Measurements from ENCODE around the gene TMEM221. TPM values are rescaled to one million over a fixed set of nuclear protein-coding genes. Genes with fewer than 3 reads are reported as not detected.
A peak's percentile ranks its signal among the peaks of the same experiment; 100 is the strongest.

Gene TMEM221
- total RNA-seq, result 1 to 10 TPM in 1 of 4 donors, under 1 TPM in 2, not detected in 1; 0.42 to 1.3 (median 0.61) TPM

DNA sequence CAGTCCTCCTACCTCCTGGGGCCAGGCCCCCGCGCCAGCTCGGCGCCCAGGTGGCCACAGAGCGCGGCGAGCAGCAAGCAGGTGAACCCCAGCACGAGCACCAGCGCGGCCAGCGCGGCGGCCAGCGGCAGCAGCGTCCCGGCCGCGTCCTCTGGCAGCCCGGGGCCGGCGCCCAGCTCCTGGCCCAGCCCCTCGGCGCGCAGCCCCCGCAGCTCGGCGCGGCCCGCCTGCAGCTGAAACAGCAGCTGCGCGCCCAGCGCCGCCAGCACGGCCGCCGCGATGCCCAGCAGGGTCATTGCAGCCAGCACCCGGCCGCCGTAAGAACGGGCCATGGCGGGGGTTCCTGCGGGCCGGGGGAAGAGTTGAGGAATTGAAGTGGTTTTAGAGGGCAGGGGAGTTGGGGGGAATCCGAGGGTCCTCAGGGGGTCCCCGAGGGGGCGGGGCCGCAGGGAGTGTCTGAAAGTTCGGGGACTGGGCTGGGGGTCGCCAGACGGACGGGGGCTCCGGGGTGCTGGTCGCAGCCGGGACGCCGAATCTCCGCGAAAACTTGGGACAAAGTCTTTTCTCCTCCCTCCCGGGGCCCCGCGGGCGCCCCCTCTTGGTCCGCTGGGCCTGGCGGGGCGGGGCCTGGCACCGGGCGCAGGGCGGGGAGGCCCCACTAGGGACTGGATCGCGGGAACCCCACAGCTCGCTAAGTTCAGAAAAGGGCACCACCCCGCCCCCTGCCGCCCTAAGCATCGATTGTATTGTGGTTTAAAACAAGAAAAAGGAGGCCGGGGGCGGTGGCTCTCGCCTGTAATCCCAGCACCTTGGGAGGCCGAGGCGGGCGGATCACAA lies at the start of gene TMEM221:
TSS of gene TMEM221 (minus strand) at position 538 of the 837 bp plus-strand sequence. CDS start at position 332, 206 bp downstream.
- 4 to 6% methylated on average over 38 to 53 of the region's 81 CpGs for WGBS, 2 donors
- TF ChIP-seq, protein P1, sequence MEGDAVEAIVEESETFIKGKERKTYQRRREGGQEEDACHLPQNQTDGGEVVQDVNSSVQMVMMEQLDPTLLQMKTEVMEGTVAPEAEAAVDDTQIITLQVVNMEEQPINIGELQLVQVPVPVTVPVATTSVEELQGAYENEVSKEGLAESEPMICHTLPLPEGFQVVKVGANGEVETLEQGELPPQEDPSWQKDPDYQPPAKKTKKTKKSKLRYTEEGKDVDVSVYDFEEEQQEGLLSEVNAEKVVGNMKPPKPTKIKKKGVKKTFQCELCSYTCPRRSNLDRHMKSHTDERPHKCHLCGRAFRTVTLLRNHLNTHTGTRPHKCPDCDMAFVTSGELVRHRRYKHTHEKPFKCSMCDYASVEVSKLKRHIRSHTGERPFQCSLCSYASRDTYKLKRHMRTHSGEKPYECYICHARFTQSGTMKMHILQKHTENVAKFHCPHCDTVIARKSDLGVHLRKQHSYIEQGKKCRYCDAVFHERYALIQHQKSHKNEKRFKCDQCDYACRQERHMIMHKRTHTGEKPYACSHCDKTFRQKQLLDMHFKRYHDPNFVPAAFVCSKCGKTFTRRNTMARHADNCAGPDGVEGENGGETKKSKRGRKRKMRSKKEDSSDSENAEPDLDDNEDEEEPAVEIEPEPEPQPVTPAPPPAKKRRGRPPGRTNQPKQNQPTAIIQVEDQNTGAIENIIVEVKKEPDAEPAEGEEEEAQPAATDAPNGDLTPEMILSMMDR (IDR thresholded peaks at IDR 0.05), result no peak
- TF ChIP-seq POLR2A (IDR thresholded peaks at IDR 0.05), result no peak
- intact Hi-C loops (cut with DNase I; ENCODE audit: low total_unique reads), result no loop called here
- H3K4me3 ChIP-seq (ENCODE audit: low read depth, poor library complexity, severe bottlenecking), result no peak within 1 kb of the TSS
- DNase-seq (ENCODE audit: low spot score in 2 of 2), result peak in 1 of 2 donors; percentile 92

- 75 to 85% methylated on average over 29 to 32 of the region's 41 CpGs for WGBS, 2 donors
- no peak for TF ChIP-seq POLR2A (IDR thresholded peaks at IDR 0.05)
- intact Hi-C loops (cut with DNase I; ENCODE audit: low total_unique reads), result no loop called here
- DNase-seq (ENCODE audit: low spot score in 2 of 2), result no peak
- H3K4me3 ChIP-seq (ENCODE audit: low read depth, poor library complexity, severe bottlenecking), result no peak overlapping the region
These were observed 48.8 kb upstream of the TMEM221 start for GRCh38 chr19:17497149-17497798.

- no peak overlapping the region for H3K4me3 ChIP-seq (ENCODE audit: low read depth, poor library complexity, severe bottlenecking)
- WGBS, 2 donors, result 37 to 44% methylated on average over 14 of the region's 14 CpGs
- TF ChIP-seq, protein P1 (IDR thresholded peaks at IDR 0.05), result no peak
- no peak for TF ChIP-seq POLR2A (IDR thresholded peaks at IDR 0.05)
- intact Hi-C loops (cut with DNase I; ENCODE audit: low total_unique reads), result no loop called here
- peak in 1 of 2 donors; percentile 93 for DNase-seq (ENCODE audit: low spot score in 2 of 2)
These were observed 48.0 kb upstream of the TMEM221 start for GRCh38 chr19:17496337-17496997.

- TF ChIP-seq POLR2A (IDR thresholded peaks at IDR 0.05), result no peak
- TF ChIP-seq, protein P1 (IDR thresholded peaks at IDR 0.05), result no peak
- intact Hi-C loops (cut with DNase I; ENCODE audit: low total_unique reads), result no loop called here
- DNase-seq (ENCODE audit: low spot score in 2 of 2), result no peak
- 66 to 72% methylated on average over 9 of the region's 9 CpGs for WGBS, 2 donors
- H3K4me3 ChIP-seq (ENCODE audit: low read depth, poor library complexity, severe bottlenecking), result no peak overlapping the region
These were observed 47.3 kb upstream of the TMEM221 start for GRCh38 chr19:17495639-17496296.

GRCh38 chr19:17491287-17491686 lies 42.8 kb upstream of the TMEM221 start:
- WGBS, 2 donors, result 58 to 69% methylated on average over 5 of the region's 5 CpGs
- H3K4me3 ChIP-seq (ENCODE audit: low read depth, poor library complexity, severe bottlenecking), result no peak overlapping the region
- no peak for DNase-seq (ENCODE audit: low spot score in 2 of 2)
- no peak for TF ChIP-seq POLR2A (IDR thresholded peaks at IDR 0.05)
- TF ChIP-seq, protein P1 (IDR thresholded peaks at IDR 0.05), result no peak
- intact Hi-C loops (cut with DNase I; ENCODE audit: low total_unique reads), result no loop called here

All from lower leg skin (tissue), 4 donors.